ENCODE measurements around the gene PIGR.

Gene PIGR

GRCh38 chr1:206895837-206896242, 50.4 kb downstream of the PIGR start:
- TF ChIP-seq POLR2AphosphoS5 (IDR thresholded peaks at IDR 0.05; ENCODE audit: low read depth, low read length) (no peak), POLR2A (IDR thresholded peaks at IDR 0.05; ENCODE audit: low read depth, low read length) (no peak), TAF1 (IDR thresholded peaks at IDR 0.05; ENCODE audit: borderline replicate concordance, low read depth, low read length) (no peak)
- FAIRE-seq (no peak), DNase-seq (ENCODE audit: insufficient read length) (no peak)

DNA sequence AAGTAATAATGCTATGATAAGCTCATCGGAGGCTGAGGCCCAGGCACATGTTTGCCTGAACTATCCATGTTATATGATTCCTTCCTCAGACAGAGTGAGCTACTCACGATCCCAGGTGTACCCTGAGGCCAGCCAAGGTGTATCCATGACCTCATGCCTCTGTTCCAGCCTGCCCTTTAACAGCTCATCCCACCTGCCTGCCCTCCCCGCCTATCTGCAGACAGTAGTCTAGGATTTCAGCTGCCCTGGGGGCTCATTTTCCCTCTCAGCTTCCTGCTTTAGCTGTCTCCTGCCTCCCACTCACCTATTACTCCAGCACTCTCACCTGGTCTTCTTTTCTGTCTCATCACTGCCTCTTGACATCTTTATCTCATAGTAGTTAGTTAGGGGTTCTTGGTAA, 50.9 kb downstream of the PIGR start:
- no peak for TF ChIP-seq POLR2A (IDR thresholded peaks at IDR 0.05; ENCODE audit: low read depth, low read length)
- no peak for TF ChIP-seq TAF1 (IDR thresholded peaks at IDR 0.05; ENCODE audit: borderline replicate concordance, low read depth, low read length)
- no peak for TF ChIP-seq POLR2AphosphoS5 (IDR thresholded peaks at IDR 0.05; ENCODE audit: low read depth, low read length)
- no peak for FAIRE-seq
- no peak for DNase-seq (ENCODE audit: insufficient read length)

- TF ChIP-seq TAF1 (IDR thresholded peaks at IDR 0.05; ENCODE audit: borderline replicate concordance, low read depth, low read length) = no peak
- no peak for TF ChIP-seq POLR2AphosphoS5 (IDR thresholded peaks at IDR 0.05; ENCODE audit: low read depth, low read length)
- TF ChIP-seq POLR2A (IDR thresholded peaks at IDR 0.05; ENCODE audit: low read depth, low read length) = no peak
- DNase-seq (ENCODE audit: insufficient read length) (no peak), FAIRE-seq (no peak)
Measured at GRCh38 chr1:206893380-206893779, 52.9 kb downstream of the PIGR start.

GRCh38 chr1:206892351-206892984, 53.8 kb downstream of the PIGR start:
- DNase-seq (ENCODE audit: insufficient read length) (no peak), FAIRE-seq (no peak)
- TF ChIP-seq POLR2A (IDR thresholded peaks at IDR 0.05; ENCODE audit: low read depth, low read length) (no peak), POLR2AphosphoS5 (IDR thresholded peaks at IDR 0.05; ENCODE audit: low read depth, low read length) (no peak), TAF1 (IDR thresholded peaks at IDR 0.05; ENCODE audit: borderline replicate concordance, low read depth, low read length) (no peak)

GRCh38 chr1:206891412-206891811, 54.9 kb downstream of the PIGR start:
- no peak for FAIRE-seq
- no peak for DNase-seq (ENCODE audit: insufficient read length)
- TF ChIP-seq POLR2AphosphoS5 (IDR thresholded peaks at IDR 0.05; ENCODE audit: low read depth, low read length) (no peak), TAF1 (IDR thresholded peaks at IDR 0.05; ENCODE audit: borderline replicate concordance, low read depth, low read length) (no peak), POLR2A (IDR thresholded peaks at IDR 0.05; ENCODE audit: low read depth, low read length) (no peak)

DNA sequence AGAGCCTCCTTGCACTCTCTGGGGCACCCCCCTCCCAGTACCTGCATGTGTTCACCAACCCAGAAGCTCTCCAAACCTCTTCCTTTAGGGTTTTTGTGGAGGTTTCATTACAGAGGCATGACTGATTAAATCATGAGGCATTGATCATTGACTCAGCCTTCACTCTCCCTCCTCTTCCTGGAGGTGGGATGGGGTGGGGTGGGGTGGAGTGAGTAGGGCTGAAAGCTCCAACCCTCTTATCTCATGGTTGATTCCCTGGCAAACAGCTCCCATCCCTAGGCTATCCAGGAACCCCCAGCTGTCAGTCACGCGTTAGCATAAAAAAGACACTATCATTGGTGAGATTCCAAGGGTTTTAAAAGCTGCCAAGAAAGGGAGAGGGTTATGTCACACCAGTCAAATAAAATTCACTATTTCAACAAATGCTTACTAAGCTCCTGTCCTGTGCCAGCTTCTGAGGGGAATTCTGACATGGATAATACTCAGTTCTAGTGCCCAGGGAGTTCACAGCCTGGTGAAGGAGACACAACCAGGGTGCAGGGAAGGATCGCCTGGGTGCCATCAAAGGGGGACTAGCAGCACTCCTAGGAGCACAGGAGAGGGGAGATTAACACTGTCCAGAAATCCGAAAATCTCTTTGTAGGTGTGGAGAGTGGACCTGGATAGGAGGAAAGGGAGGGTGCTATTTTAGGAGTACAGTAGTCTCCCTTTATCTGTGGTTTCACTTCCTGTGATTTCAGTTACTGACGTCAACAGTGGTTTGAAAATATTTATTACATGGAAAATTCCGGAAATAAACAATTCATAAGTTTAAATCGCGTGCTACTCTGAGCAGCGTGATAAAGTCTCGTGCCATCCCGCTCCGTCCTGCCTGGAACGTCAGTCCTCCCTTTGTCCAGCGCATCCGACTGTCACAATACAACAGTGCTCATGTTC, 55.9 kb downstream of the PIGR start:
- FAIRE-seq (no peak), DNase-seq (ENCODE audit: insufficient read length) (no peak)
- TF ChIP-seq POLR2AphosphoS5 (IDR thresholded peaks at IDR 0.05; ENCODE audit: low read depth, low read length) = no peak
- TF ChIP-seq TAF1 (IDR thresholded peaks at IDR 0.05; ENCODE audit: borderline replicate concordance, low read depth, low read length) = no peak
- no peak for TF ChIP-seq POLR2A (IDR thresholded peaks at IDR 0.05; ENCODE audit: low read depth, low read length)

DNA sequence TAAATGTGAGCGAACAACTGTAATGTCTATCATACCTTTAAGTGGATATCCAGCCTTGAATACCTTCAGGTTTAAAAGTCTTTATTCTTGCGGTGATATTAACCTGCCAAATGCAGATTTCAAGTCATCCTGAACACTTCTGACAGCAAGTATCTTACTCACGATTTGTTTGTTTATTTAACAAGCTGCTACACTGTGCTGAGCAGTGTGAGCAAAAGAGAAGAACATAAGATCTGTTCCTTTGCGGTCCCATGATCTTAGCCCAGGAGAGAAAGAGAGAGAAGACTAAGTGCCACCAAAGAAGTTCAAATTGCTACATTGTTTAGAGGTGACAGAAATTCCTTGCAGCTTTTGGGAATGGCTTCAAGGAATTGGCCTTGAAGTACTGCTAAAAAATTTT, 58.6 kb downstream of the PIGR start:
- DNase-seq (ENCODE audit: insufficient read length) = no peak
- TF ChIP-seq POLR2A (IDR thresholded peaks at IDR 0.05; ENCODE audit: low read depth, low read length) = no peak
- no peak for TF ChIP-seq POLR2AphosphoS5 (IDR thresholded peaks at IDR 0.05; ENCODE audit: low read depth, low read length)
- no peak for TF ChIP-seq TAF1 (IDR thresholded peaks at IDR 0.05; ENCODE audit: borderline replicate concordance, low read depth, low read length)
- no peak for FAIRE-seq

DNA sequence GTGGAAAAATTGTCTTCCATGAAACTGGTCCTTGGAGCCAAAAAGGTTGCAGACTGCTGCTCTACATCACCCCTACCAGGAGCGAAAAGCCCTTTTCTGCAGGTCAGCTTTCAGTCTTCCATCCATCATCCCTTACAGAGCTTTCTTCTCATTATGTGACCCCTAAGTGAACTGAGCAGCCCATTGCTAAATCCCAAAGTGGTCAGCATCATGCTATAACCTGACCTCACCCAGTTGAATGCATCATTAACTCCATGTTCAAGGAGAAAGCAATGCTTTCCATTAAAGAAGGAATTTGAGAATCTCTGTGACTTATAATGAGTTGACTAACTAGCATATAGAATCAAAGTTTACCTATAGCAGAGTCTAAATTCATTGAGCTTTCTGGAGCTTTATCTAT, 59.4 kb downstream of the PIGR start:
- TF ChIP-seq TAF1 (IDR thresholded peaks at IDR 0.05; ENCODE audit: borderline replicate concordance, low read depth, low read length) (no peak), POLR2A (IDR thresholded peaks at IDR 0.05; ENCODE audit: low read depth, low read length) (no peak), POLR2AphosphoS5 (IDR thresholded peaks at IDR 0.05; ENCODE audit: low read depth, low read length) (no peak)
- DNase-seq (ENCODE audit: insufficient read length) (no peak), FAIRE-seq (no peak)

- no peak for FAIRE-seq
- no peak for DNase-seq (ENCODE audit: insufficient read length)
- TF ChIP-seq TAF1 (IDR thresholded peaks at IDR 0.05; ENCODE audit: borderline replicate concordance, low read depth, low read length) (no peak), POLR2AphosphoS5 (IDR thresholded peaks at IDR 0.05; ENCODE audit: low read depth, low read length) (no peak), POLR2A (IDR thresholded peaks at IDR 0.05; ENCODE audit: low read depth, low read length) (no peak)
Measured at GRCh38 chr1:206885341-206886060, 60.8 kb downstream of the PIGR start.

DNA sequence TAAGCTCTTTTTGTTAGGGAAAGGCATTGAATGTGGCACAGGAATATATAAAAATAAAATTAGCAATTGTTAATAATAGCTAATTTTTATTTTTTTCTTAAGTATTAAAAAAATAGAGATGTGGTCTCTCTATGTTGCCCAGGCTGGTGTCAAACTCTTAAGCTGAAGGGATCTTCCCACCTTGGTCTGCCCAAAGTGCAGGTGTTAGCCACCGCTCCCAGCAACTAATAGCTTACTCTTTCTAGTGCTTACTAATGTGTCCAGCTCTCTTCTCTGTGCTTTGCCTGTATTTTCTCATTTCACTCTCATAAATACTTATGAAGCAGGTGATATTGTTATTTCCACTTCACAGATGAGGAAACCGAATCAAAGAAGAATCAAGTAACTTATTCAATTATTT, 62.4 kb downstream of the PIGR start:
- no peak for TF ChIP-seq POLR2A (IDR thresholded peaks at IDR 0.05; ENCODE audit: low read depth, low read length)
- no peak for TF ChIP-seq POLR2AphosphoS5 (IDR thresholded peaks at IDR 0.05; ENCODE audit: low read depth, low read length)
- TF ChIP-seq TAF1 (IDR thresholded peaks at IDR 0.05; ENCODE audit: borderline replicate concordance, low read depth, low read length) = no peak
- no peak for FAIRE-seq
- no peak for DNase-seq (ENCODE audit: insufficient read length)

DNA sequence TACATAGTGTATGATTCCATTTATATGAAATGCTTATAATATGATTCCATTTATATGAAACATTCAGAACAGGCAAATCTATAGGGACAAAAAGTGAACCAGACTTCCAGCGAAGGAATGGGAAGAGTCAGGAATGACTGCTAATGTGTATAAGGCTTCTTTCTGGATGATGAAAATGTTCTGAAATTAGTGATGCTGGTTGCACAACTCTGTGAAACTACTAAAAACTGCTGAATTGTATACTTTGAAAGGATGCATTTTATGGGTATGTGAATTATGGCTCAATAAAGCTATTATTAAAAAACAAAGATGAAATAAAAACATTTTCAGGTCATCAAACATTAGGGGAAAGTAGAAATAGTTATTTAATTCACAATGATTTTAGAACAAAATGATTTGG, 63.1 kb downstream of the PIGR start:
- DNase-seq (ENCODE audit: insufficient read length) (no peak), FAIRE-seq (no peak)
- TF ChIP-seq POLR2A (IDR thresholded peaks at IDR 0.05; ENCODE audit: low read depth, low read length) (no peak), POLR2AphosphoS5 (IDR thresholded peaks at IDR 0.05; ENCODE audit: low read depth, low read length) (no peak), TAF1 (IDR thresholded peaks at IDR 0.05; ENCODE audit: borderline replicate concordance, low read depth, low read length) (no peak)
